K562 (cell line): ENCODE data around the gene HERC5. TPM values are rescaled to one million over a fixed set of nuclear protein-coding genes. Genes with fewer than 3 reads are reported as not detected.

Source experiments
- BRF1 ChIP-seq: IDR thresholded peaks from 3 replicates; pipeline ENCODE4 v1.6.1; 2011; ENCODE audit warnings: borderline replicate concordance, mild to moderate bottlenecking; ENCODE audit not compliant: insufficient read length; ENCODE audit errors: extremely low read depth
- CEBPB ChIP-seq: fragments of 450-650 bp; IDR thresholded peaks from 2 replicates; pipeline ENCODE4 v1.6.1; 2016; ENCODE audit warnings: missing genetic modification characterization, missing compliant biosample characterization
- HNRNPK ChIP-seq: fragments of 200-400 bp; formaldehyde crosslinking; IDR thresholded peaks from one replicate; pipeline ENCODE4 v1.6.1; 2018; ENCODE audit warnings: mild to moderate bottlenecking, low read depth, low read length; ENCODE audit not compliant: poor library complexity, severe bottlenecking
- POLR2AphosphoS2 ChIP-seq: IDR thresholded peaks from 2 replicates; pipeline ENCODE4 v1.6.1; 2012; ENCODE audit warnings: low read length, improper control_type of control experiment
- SIN3A ChIP-seq, 2 experiments: fragments of 150-350 bp in 1 of 2; IDR thresholded peaks; 2 replicates each; pipeline ENCODE4 v1.6.1; 2011 to 2016; ENCODE audit warnings: borderline replicate concordance in 2 of 2, low read depth in 2 of 2, low read length in 2 of 2, mild to moderate bottlenecking in 2 of 2, moderate library complexity in 2 of 2; ENCODE audit not compliant: control insufficient read depth in 1 of 2
- TFE3 ChIP-seq: fragments of 450-650 bp; formaldehyde crosslinking; IDR thresholded peaks from 2 replicates; pipeline ENCODE4 v1.4.0; 2020; ENCODE audit warnings: mild to moderate bottlenecking, mixed read lengths
- THAP12 ChIP-seq: fragments of 250-450 bp; sonication (Bioruptor Pico); IDR thresholded peaks from 2 replicates; pipeline ENCODE4 v1.9.0; 2021; ENCODE audit warnings: mild to moderate bottlenecking, inconsistent platforms
- TRIM24 ChIP-seq, 2 experiments: fragments of 450-650 bp; IDR thresholded peaks; 2 replicates each; pipeline ENCODE4 v1.6.1; 2016
- ZBTB40 ChIP-seq, 2 experiments: fragments of 450-650 bp in 1 of 2; sonication (generic) in 1 of 2; formaldehyde crosslinking in 1 of 2; IDR thresholded peaks; 2 replicates each; pipeline versions ENCODE4 v1.7.1 to v1.9.0; 2016 to 2022; ENCODE audit warnings: inconsistent platforms in 1 of 2, mild to moderate bottlenecking in 1 of 2, missing genetic modification reagents in 1 of 2
- ZEB2 ChIP-seq: fragments of 450-650 bp; IDR thresholded peaks from 2 replicates; pipeline ENCODE4 v1.6.1; 2016
- ZNF512 ChIP-seq: IDR thresholded peaks from 2 replicates; pipeline ENCODE4 v1.6.1; 2016; ENCODE audit warnings: missing genetic modification characterization, missing compliant biosample characterization
- polyA plus RNA-seq, 8 experiments: library from polyadenylated mRNA; depleted of rRNA in 4 of 8; stranded (reverse) in 5 of 8; unstranded in 3 of 8; fragments of >200 nt; fragmentation: Nextera tagmentation in 2 of 8; fragmentation: Illumina TruSeq in 1 of 8; extraction: Ambion mirVana in 2 of 8; extraction: Trizol in 1 of 8; gene quantifications; 2 replicates each; pipeline versions ENCODE4 v1.2.1 to v1.2.3, GENCODE V29; 2011 to 2014; ENCODE audit warnings: inconsistent platforms in 1 of 8, missing spikeins in 1 of 8
- total RNA-seq, 7 experiments: library from RNA; depleted of rRNA in 6 of 7; stranded (reverse); fragments of >200 nt in 6 of 7; fragmentation: Illumina TruSeq in 2 of 7; extraction: Trizol in 2 of 7; gene quantifications; 2 replicates each; pipeline versions ENCODE4 v1.2.1 to v1.2.3, GENCODE V29; 2011 to 2021; ENCODE audit warnings: low replicate concordance in 1 of 7

The HERC5 gene
- total and polyA plus RNA-seq, 9 of the 15 experiments (the other 6 are each of a cell fraction or from before 2014, with no cell fraction given) = 0.18 TPM; not detected in 8

- TF ChIP-seq ZNF512 (tag) (no peak), ZBTB40 (IDR thresholded peaks at IDR 0.05) (peak; percentile 88), ZBTB40 (CRISPR knock-in tag; IDR thresholded peaks at IDR 0.05) (no peak), POLR2AphosphoS2 (no peak), BRF1 (no peak), SIN3A (IDR thresholded peaks at IDR 0.05; ENCODE audit: borderline replicate concordance in 2 of 2, control insufficient read depth in 1 of 2, low read depth in 2 of 2, low read length in 2 of 2) (peak; percentile 77 to 85; a peak in 2 of 4 replicates), CEBPB (tag) (no peak), TFE3 (CRISPR knock-in tag) (no peak), HNRNPK (no peak), ZEB2 (peak; percentile 74), TRIM24 (IDR thresholded peaks at IDR 0.05) (peak in 1 of 2 experiments; percentile 91; a peak in 2 of 4 replicates), THAP12 (peak; percentile 76; the same call in 1 of the 2 replicates)
Measured at GRCh38 chr4:88523325-88524129, 66.6 kb downstream of the HERC5 start, which contains the start of gene PYURF (continued).
